PC-3 (cell line): ENCODE results near the gene THAP4. TPM values are rescaled to one million over a fixed set of nuclear protein-coding genes. Genes with fewer than 3 reads are reported as not detected.
A peak's percentile ranks its signal among the peaks of the same experiment; 100 is the strongest.

Experiments used
- ATAC-seq: fragments of 200-7000 bp; cut with Tn5 transposase; 2 replicates; pipeline ENCODE4 v1.9.1; 2020; ENCODE audit warnings: mild to moderate bottlenecking, moderate library complexity
- BruUV-seq: library from RNA; stranded (reverse); fragments of 400-500 nt; replicated peaks from 2 replicates; lab custom pipeline; 2021; lab: Mats Ljungman, UMichigan
- CTCF ChIA-PET: fragments of 300-600 bp; sonication (Branson Sonifier 250); formaldehyde crosslinking; loops from one replicate; lab custom pipeline; 2022; ENCODE audit warnings: antibody characterized with exemption; lab: Charles Lee
- POLR2A ChIA-PET: fragments of 300-600 bp; sonication (Branson Sonifier 250); formaldehyde crosslinking; loops from one replicate; lab custom pipeline; 2022; ENCODE audit warnings: antibody characterized with exemption; ENCODE audit not compliant: unreplicated experiment; lab: Charles Lee
- DNase-seq: peaks from one replicate; pipeline ENCODE4 v3.0.0-alpha.2; 2015
- H2AFZ ChIP-seq: fragments of 300-600 bp; sonication (generic); 2 replicates; pipeline ENCODE4 v1.6.0; 2016; ENCODE audit warnings: antibody characterized with exemption, low read length
- H3F3A ChIP-seq: fragments of 300-600 bp; sonication (generic); one replicate; pipeline ENCODE4 v1.6.0; 2017; ENCODE audit warnings: antibody characterized with exemption, low read length, control low read depth, mild to moderate bottlenecking; ENCODE audit not compliant: unreplicated experiment
- H3K27ac ChIP-seq: fragments of 300-600 bp; sonication (generic); 2 replicates; pipeline ENCODE4 v1.5.1; 2016; ENCODE audit warnings: mild to moderate bottlenecking, low read length
- H3K27me3 ChIP-seq: fragments of 300-600 bp; sonication (generic); 2 replicates; pipeline ENCODE4 v1.6.1; 2016; ENCODE audit warnings: low read length, mixed read lengths
- H3K36me3 ChIP-seq: fragments of 300-600 bp; sonication (generic); 2 replicates; pipeline ENCODE4 v1.6.1; 2016; ENCODE audit warnings: low read depth, mixed run types, low read length, mixed read lengths
- H3K4me1 ChIP-seq: fragments of 300-600 bp; sonication (generic); 2 replicates; pipeline ENCODE4 v1.5.1; 2016; ENCODE audit warnings: low read length; ENCODE audit not compliant: insufficient read depth
- H3K4me2 ChIP-seq: fragments of 300-600 bp; sonication (generic); 2 replicates; pipeline ENCODE4 v1.6.0; 2016; ENCODE audit warnings: low read length
- H3K4me3 ChIP-seq: fragments of 300-600 bp; sonication (generic); 2 replicates; pipeline ENCODE4 v1.5.1; 2016; ENCODE audit warnings: mild to moderate bottlenecking, low read length, mixed read lengths
- H3K79me2 ChIP-seq: fragments of 300-600 bp; sonication (generic); 2 replicates; pipeline ENCODE4 v1.6.1; 2017; ENCODE audit warnings: low read length, mixed read lengths
- H3K9ac ChIP-seq: fragments of 300-600 bp; sonication (generic); 2 replicates; pipeline ENCODE4 v1.6.0; 2016; ENCODE audit warnings: mild to moderate bottlenecking, low read length
- H3K9me2 ChIP-seq: fragments of 300-600 bp; sonication (generic); replicated peaks from 2 replicates; pipeline ENCODE4 v1.6.1; 2016; ENCODE audit warnings: mixed run types, low read length, mixed read lengths
- H3K9me3 ChIP-seq: fragments of 300-600 bp; sonication (generic); 2 replicates; pipeline ENCODE4 v1.6.1; 2016; ENCODE audit warnings: low read length, mixed read lengths
- H4K20me1 ChIP-seq: fragments of 300-600 bp; sonication (generic); 2 replicates; pipeline ENCODE4 v1.6.1; 2016; ENCODE audit warnings: low read length, mixed read lengths
- EZH2 ChIP-seq: fragments of 300-600 bp; sonication (generic); IDR thresholded peaks from one replicate; pipeline ENCODE4 v1.6.1; 2017; ENCODE audit warnings: antibody characterized with exemption, mild to moderate bottlenecking, low read length; ENCODE audit not compliant: unreplicated experiment
- EZH2phosphoT487 ChIP-seq: fragments of 300-600 bp; sonication (generic); IDR thresholded peaks from 2 replicates; pipeline ENCODE4 v1.6.1; 2018; ENCODE audit warnings: mild to moderate bottlenecking, antibody characterized with exemption, low read length, borderline replicate concordance
- intact Hi-C: fragments of 100-400 bp; cut with micrococcal nuclease; formaldehyde crosslinking; loops from 2 replicates; pipeline ENCODE4 v1.9.0; 2023
- total RNA-seq: library from RNA; depleted of rRNA; stranded (reverse); fragments of >200 nt; gene quantifications from 2 replicates; pipeline ENCODE4 v1.2.3, GENCODE V29; 2014
- TF ChIP-seq, protein P1 (sequence below): fragments of 300-600 bp; sonication (generic); conservative IDR thresholded peaks from 2 replicates; pipeline ENCODE4 v1.5.1; 2017; ENCODE audit warnings: antibody characterized with exemption, low read depth, mild to moderate bottlenecking, low read length

Gene THAP4
- total RNA-seq, 1 experiment from 2014 or later: 75.1 TPM

DNA sequence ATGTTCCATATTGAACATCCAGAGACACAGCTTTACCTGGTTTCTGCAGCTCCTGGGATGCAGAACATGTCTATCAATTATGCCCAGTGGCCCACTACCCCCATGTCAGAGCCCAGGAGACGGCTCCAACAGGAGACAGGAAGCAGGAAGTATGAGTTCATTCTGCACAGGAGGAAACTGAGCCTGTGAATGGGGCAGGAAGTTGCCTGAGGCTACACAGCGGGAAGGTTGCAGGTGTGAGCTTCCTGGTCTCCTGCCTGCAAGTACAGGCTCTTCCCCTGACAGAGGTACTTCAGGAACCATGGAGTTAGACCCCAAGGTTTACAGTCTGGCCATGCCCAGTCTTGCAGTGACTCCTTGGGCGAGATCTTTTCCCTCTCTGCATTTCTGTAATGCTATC lies 81.2 kb downstream of the THAP4 start:
- CTCF ChIA-PET: no interaction called here
- Histone ChIP-seq H3K9me3 (no peaks in the 10 kb centered on the region), H3K4me2 (peak overlapping the region; percentile 31), H3K27me3 (no peaks in the 10 kb centered on the region), H3K36me3 (no peaks in the 10 kb centered on the region), H3K9ac (no peak overlapping the region), H3F3A (no peaks in the 10 kb centered on the region), H3K9me2 (no peaks in the 10 kb centered on the region), H4K20me1 (no peaks in the 10 kb centered on the region), H3K4me3 (no peak overlapping the region), H2AFZ (peak overlapping the region; percentile 50), H3K27ac (no peak overlapping the region), H3K79me2 (peaks cover 14% of the 10 kb centered on the region), H3K4me1 (peaks cover 31% of the 10 kb centered on the region)
- TF ChIP-seq, protein P1, sequence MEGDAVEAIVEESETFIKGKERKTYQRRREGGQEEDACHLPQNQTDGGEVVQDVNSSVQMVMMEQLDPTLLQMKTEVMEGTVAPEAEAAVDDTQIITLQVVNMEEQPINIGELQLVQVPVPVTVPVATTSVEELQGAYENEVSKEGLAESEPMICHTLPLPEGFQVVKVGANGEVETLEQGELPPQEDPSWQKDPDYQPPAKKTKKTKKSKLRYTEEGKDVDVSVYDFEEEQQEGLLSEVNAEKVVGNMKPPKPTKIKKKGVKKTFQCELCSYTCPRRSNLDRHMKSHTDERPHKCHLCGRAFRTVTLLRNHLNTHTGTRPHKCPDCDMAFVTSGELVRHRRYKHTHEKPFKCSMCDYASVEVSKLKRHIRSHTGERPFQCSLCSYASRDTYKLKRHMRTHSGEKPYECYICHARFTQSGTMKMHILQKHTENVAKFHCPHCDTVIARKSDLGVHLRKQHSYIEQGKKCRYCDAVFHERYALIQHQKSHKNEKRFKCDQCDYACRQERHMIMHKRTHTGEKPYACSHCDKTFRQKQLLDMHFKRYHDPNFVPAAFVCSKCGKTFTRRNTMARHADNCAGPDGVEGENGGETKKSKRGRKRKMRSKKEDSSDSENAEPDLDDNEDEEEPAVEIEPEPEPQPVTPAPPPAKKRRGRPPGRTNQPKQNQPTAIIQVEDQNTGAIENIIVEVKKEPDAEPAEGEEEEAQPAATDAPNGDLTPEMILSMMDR: no peak
- no peak for TF ChIP-seq EZH2
- no peak for TF ChIP-seq EZH2phosphoT487
- intact Hi-C loops: loop anchor here (5.0 kb wide), 2 partner anchors 48 to 82 kb away; partner anchors contain the start of genes ATG4B, STK25 and THAP4
- POLR2A ChIA-PET: no interaction called here
- peak; percentile 58 for DNase-seq
- no peak; the same call in 1 of the 2 replicates for ATAC-seq
- no TSS peak for BruUV-seq

DNA sequence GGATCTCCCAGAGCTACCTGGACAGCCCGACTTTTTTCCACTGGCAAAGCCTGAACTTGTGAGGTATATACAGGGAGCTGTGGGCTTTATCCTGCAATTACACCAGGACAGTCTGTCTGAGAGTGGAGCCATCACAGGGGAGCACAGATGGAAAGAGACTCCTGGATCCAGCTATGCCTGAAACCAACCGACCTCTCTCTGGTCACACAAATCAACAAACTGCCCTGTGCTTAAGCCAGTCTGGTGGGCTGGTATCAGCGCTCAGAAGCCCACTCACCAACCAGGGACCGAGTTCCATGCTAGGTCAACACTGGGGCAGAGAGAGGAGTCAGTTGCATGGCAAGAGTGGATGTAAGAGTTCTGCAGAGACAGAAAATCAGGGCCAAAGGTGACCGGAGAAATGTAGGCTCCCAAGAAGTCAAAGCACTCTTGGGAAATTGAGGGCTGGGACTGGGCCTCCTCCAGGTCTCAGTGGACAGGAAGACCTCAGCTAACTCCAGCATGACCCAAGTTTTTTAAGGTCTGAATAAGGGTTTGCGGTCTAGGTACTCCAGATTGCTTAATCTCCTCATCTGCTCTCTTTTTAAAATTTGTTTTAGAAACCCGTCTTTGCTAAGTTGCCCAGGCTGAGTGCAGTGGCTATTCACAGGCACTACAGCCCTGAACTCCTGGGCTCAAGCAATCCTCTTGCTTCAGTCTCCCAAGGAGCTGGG lies 82.2 kb downstream of the THAP4 start:
- H3K27ac ChIP-seq: no peak overlapping the region
- ChIA-PET CTCF (no interaction called here), POLR2A (no interaction called here)
- DNase-seq (no peak), ATAC-seq (no peak)
- H3F3A ChIP-seq: no peaks in the 10 kb centered on the region
- H3K79me2 ChIP-seq: peaks cover 4% of the 10 kb centered on the region
- peaks cover 22% of the 10 kb centered on the region for H3K4me1 ChIP-seq
- no peak overlapping the region for H3K4me3 ChIP-seq
- no peak overlapping the region for H2AFZ ChIP-seq
- no peaks in the 10 kb centered on the region for H3K27me3 ChIP-seq
- no peaks in the 10 kb centered on the region for H3K36me3 ChIP-seq
- TF ChIP-seq EZH2 (no peak), EZH2phosphoT487 (no peak)
- TF ChIP-seq, protein P1: no peak
- intact Hi-C loops: loop anchor here (5.0 kb wide), 2 partner anchors 47 to 83 kb away; partner anchors contain the start of genes ATG4B, STK25 and THAP4
- H4K20me1 ChIP-seq: no peaks in the 10 kb centered on the region
- no peaks in the 10 kb centered on the region for H3K9me3 ChIP-seq
- H3K9ac ChIP-seq: no peak overlapping the region
- no TSS peak for BruUV-seq
- H3K4me2 ChIP-seq: no peak overlapping the region
- H3K9me2 ChIP-seq: no peaks in the 10 kb centered on the region

DNA sequence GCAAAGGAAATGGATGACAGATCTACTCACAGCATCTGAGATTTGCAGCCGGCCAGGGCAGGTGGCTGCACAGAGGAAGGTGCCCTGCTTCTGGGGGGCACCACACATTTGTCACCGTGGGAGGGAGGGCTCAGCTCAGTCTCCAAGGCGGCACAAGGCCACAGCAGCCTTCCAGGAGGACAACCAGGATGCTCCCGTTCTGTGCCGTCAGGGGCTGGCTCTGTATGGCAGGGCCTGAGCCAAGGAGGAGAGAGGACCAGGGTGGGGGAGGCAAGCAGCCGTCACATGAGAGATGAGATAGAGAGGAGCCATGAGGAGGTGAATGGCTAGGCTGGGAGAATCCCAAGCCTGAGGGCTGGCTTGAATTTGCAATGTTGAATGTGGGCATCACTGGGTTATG lies 83.0 kb downstream of the THAP4 start:
- Histone ChIP-seq H3K27ac (no peak overlapping the region), H3K79me2 (no peaks in the 10 kb centered on the region), H3K4me2 (no peak overlapping the region), H2AFZ (no peak overlapping the region), H3K36me3 (no peaks in the 10 kb centered on the region), H3K9me2 (no peaks in the 10 kb centered on the region), H3K9ac (no peak overlapping the region), H4K20me1 (no peaks in the 10 kb centered on the region), H3K4me1 (peaks cover 25% of the 10 kb centered on the region), H3F3A (no peaks in the 10 kb centered on the region), H3K4me3 (no peak overlapping the region), H3K27me3 (no peaks in the 10 kb centered on the region), H3K9me3 (no peaks in the 10 kb centered on the region)
- DNase-seq (no peak), ATAC-seq (no peak)
- TF ChIP-seq EZH2 (no peak), EZH2phosphoT487 (no peak)
- TF ChIP-seq, protein P1: no peak
- CTCF ChIA-PET: no interaction called here
- POLR2A ChIA-PET: no interaction called here
- no TSS peak for BruUV-seq
- intact Hi-C loops: no loop called here
